ENCODE measurements around the gene SPEM1. TPM values are rescaled to one million over a fixed set of nuclear protein-coding genes. Genes with fewer than 3 reads are reported as not detected.

The SPEM1 gene
- polyA plus RNA-seq, 1 donor (not counting 4 experiments of a cell fraction or from before 2014, with no cell fraction given): not detected

- H3K4me1 ChIP-seq (ENCODE audit: control insufficient read depth, extremely low read depth, insufficient read depth, low read length): peaks cover 14% of the 10 kb centered on the region
- H3K36me3 ChIP-seq (ENCODE audit: control insufficient read depth in 2 of 2, extremely low read depth in 1 of 2, insufficient read depth in 2 of 2, low read length in 2 of 2): peaks cover 14 to 34% of the 10 kb centered on the region in 2 experiments
- peak; percentile 9 for FAIRE-seq
- H3K4me2 ChIP-seq (ENCODE audit: control insufficient read depth, extremely low read depth, insufficient read depth, low read depth, low read length): no peak overlapping the region
- no peak for DNase-seq (ENCODE audit: low read depth, low spot score)
- peaks cover 53% of the 10 kb centered on the region for H3K79me2 ChIP-seq (ENCODE audit: control insufficient read depth, insufficient read depth, low read length)
- H3K27ac ChIP-seq (ENCODE audit: control insufficient read depth, insufficient read depth, low read length): no peak overlapping the region
- H2AFZ ChIP-seq (ENCODE audit: control insufficient read depth, low read length): no peak overlapping the region
- dilution Hi-C loops (cut with MboI; ENCODE audit: extremely low pct_ligation_motif_present, low sequenced_read_pairs): no loop called here
- no peaks in the 10 kb centered on the region for H3K27me3 ChIP-seq (ENCODE audit: control insufficient read depth, extremely low read depth, insufficient read depth, low read length)
- no peaks in the 10 kb centered on the region for H3K9me3 ChIP-seq (ENCODE audit: control insufficient read depth, low read depth, low read length)
- H3K9ac ChIP-seq (ENCODE audit: control insufficient read depth, extremely low read depth, insufficient read depth, low read length): no peak overlapping the region
- H3K4me3 ChIP-seq (ENCODE audit: control insufficient read depth in 2 of 3, extremely low read depth in 1 of 3, insufficient read depth in 2 of 3, low read depth in 1 of 3, low read length in 3 of 3): no peak overlapping the region
- H3K9me1 ChIP-seq (ENCODE audit: control insufficient read depth, extremely low read depth, insufficient read depth, low read length): peaks cover 3% of the 10 kb centered on the region
- H4K20me1 ChIP-seq (ENCODE audit: control insufficient read depth, extremely low read depth, insufficient read depth, low read length): no peaks in the 10 kb centered on the region
- TF ChIP-seq CTCF (optimal IDR thresholded peaks at IDR 0.05 in 1 of 3, IDR thresholded peaks at IDR 0.05 in 1 of 3, conservative IDR thresholded peaks at IDR 0.05 in 1 of 3; ENCODE audit: extremely low read depth in 1 of 3, insufficient read depth in 2 of 3, low read length in 3 of 3) (no peak), EZH2 (IDR thresholded peaks at IDR 0.05; ENCODE audit: low read length) (no peak)
Measured at GRCh38 chr17:7466639-7467341, 46.7 kb downstream of the SPEM1 start.

GRCh38 chr17:7467498-7467897 lies 47.4 kb downstream of the SPEM1 start:
- no peak overlapping the region for H3K27ac ChIP-seq (ENCODE audit: control insufficient read depth, insufficient read depth, low read length)
- TF ChIP-seq EZH2 (IDR thresholded peaks at IDR 0.05; ENCODE audit: low read length): no peak
- no peak overlapping the region for H3K9ac ChIP-seq (ENCODE audit: control insufficient read depth, extremely low read depth, insufficient read depth, low read length)
- dilution Hi-C loops (cut with MboI; ENCODE audit: extremely low pct_ligation_motif_present, low sequenced_read_pairs): no loop called here
- H3K9me1 ChIP-seq (ENCODE audit: control insufficient read depth, extremely low read depth, insufficient read depth, low read length): peaks cover 3% of the 10 kb centered on the region
- no peaks in the 10 kb centered on the region for H4K20me1 ChIP-seq (ENCODE audit: control insufficient read depth, extremely low read depth, insufficient read depth, low read length)
- FAIRE-seq (no peak), DNase-seq (ENCODE audit: low read depth, low spot score) (no peak)
- peaks cover 12% of the 10 kb centered on the region for H3K4me1 ChIP-seq (ENCODE audit: control insufficient read depth, extremely low read depth, insufficient read depth, low read length)
- H3K4me2 ChIP-seq (ENCODE audit: control insufficient read depth, extremely low read depth, insufficient read depth, low read depth, low read length): no peak overlapping the region
- H2AFZ ChIP-seq (ENCODE audit: control insufficient read depth, low read length): no peak overlapping the region
- H3K9me3 ChIP-seq (ENCODE audit: control insufficient read depth, low read depth, low read length): no peaks in the 10 kb centered on the region
- peaks cover 14 to 29% of the 10 kb centered on the region in 2 experiments for H3K36me3 ChIP-seq (ENCODE audit: control insufficient read depth in 2 of 2, extremely low read depth in 1 of 2, insufficient read depth in 2 of 2, low read length in 2 of 2)
- peaks cover 58% of the 10 kb centered on the region for H3K79me2 ChIP-seq (ENCODE audit: control insufficient read depth, insufficient read depth, low read length)
- no peaks in the 10 kb centered on the region for H3K27me3 ChIP-seq (ENCODE audit: control insufficient read depth, extremely low read depth, insufficient read depth, low read length)
- H3K4me3 ChIP-seq (ENCODE audit: control insufficient read depth in 2 of 3, extremely low read depth in 1 of 3, insufficient read depth in 2 of 3, low read depth in 1 of 3, low read length in 3 of 3): no peak overlapping the region

Data from keratinocyte (primary cell).